GM18909 (cell line): ENCODE data around the gene HOXC5.
A peak's percentile ranks its signal among the peaks of the same experiment; 100 is the strongest.

Experiments
- ATAC-seq: cut with Tn5 transposase; IDR thresholded peaks from one replicate; pipeline ENCODE4 v1.9.1; 2021; ENCODE audit warnings: mild to moderate bottlenecking; ENCODE audit not compliant: unreplicated experiment, poor library complexity

The HOXC5 gene

GRCh38 chr12:54044425-54045103 is 11.7 kb downstream of the HOXC5 start:
- ATAC-seq = no peak

- no peak for ATAC-seq
Measured at GRCh38 chr12:54045401-54045800, 12.6 kb downstream of the HOXC5 start.

- no peak for ATAC-seq
Measured at GRCh38 chr12:54045868-54046521, 13.1 kb downstream of the HOXC5 start.

- no peak for ATAC-seq
Measured at GRCh38 chr12:54046809-54047159, 13.9 kb downstream of the HOXC5 start.

- no peak for ATAC-seq
Measured at GRCh38 chr12:54047160-54047963, 14.5 kb downstream of the HOXC5 start.

GRCh38 chr12:54047964-54048303 is 15.1 kb downstream of the HOXC5 start:
- ATAC-seq = no peak

GRCh38 chr12:54048406-54049093 is 15.7 kb downstream of the HOXC5 start:
- ATAC-seq = no peak

- ATAC-seq = no peak
Measured at GRCh38 chr12:54049108-54049507, 16.3 kb downstream of the HOXC5 start.

- ATAC-seq = no peak
Measured at GRCh38 chr12:54050482-54050810, 17.6 kb downstream of the HOXC5 start.

- ATAC-seq = no peak
Measured at GRCh38 chr12:54051026-54051842, 18.4 kb downstream of the HOXC5 start.

- no peak for ATAC-seq
Measured at GRCh38 chr12:54051874-54052437, 19.1 kb downstream of the HOXC5 start.

GRCh38 chr12:54052438-54053002 is 19.7 kb downstream of the HOXC5 start:
- ATAC-seq = no peak

- peak; percentile 75 for ATAC-seq
Measured at GRCh38 chr12:54053003-54053750, 20.3 kb downstream of the HOXC5 start.

- ATAC-seq = peak; percentile 42
Measured at GRCh38 chr12:54053751-54054741, 21.2 kb downstream of the HOXC5 start, which contains the start of gene HOXC4. Gene HOXC4 (plus strand): TSS chr12:54053835. CDS start chr12:54053923, 88 bp downstream.

GRCh38 chr12:54054742-54055194 is 21.9 kb downstream of the HOXC5 start:
- no peak for ATAC-seq

GRCh38 chr12:54055552-54055951 is 22.7 kb downstream of the HOXC5 start:
- no peak for ATAC-seq

GRCh38 chr12:54056110-54056509 is 23.3 kb downstream of the HOXC5 start:
- no peak for ATAC-seq
